Activated CD8-positive, alpha-beta memory T cell treated with anti-CD3 and anti-CD28 coated beads, Interleukin-2, amount 50 U/mL, for 1 hour (primary cell): Measurements from ENCODE around the gene TIMM23B.
"Not testable (repeated sequence)": the region's sequence is repeated elsewhere in the genome, so short reads cannot be mapped to it uniquely, and the experiment has no call there.

ENCODE experiments used
- DNase-seq: peaks from one replicate; pipeline ENCODE4 v3.0.0-alpha.2; 2020; ENCODE audit errors: extremely low read depth

TIMM23B gene

GRCh38 chr10:49977756-49978155 lies 35.9 kb downstream of the TIMM23B start:
- not testable (repeated sequence) for DNase-seq

DNA sequence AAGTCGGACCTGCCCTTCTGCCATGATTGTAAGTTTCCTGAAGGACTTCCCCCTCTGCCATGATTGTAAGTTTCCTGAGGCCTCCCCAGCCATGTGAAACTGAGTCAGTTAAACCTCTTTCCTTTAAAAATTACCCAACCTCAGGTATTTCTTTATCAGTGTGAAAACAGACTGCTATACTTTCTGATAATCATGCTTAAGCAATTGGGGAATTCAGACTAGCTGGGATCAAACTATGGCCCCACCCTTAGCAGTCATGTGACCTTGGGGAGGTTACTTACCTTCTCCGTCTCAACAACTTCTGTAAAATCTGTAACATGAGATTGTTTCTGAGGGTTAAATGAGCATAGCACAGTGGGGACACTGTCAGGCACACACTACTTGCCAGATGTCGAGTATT lies 45.4 kb downstream of the TIMM23B start:
- not testable (repeated sequence) for DNase-seq

DNA sequence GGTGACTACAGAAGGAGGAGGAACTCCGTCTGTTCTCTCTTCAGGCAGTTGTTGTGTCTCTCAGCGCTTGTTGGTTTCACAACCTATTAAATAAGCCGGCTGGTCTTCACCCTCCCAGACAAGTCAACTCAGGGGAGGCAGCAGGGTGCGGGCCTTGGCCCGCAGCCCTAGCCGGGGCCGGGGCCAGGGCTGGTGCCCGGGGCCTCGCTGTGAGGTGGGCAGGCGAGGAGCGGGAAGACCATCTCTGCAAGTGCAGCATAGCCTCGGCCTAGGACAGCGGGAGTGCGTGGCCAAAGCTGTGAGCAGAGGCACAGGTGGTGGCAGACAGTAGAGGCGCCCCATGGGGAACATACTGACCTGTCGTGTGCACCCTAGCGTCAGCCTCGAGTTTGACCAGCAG lies 46.5 kb downstream of the TIMM23B start, which contains the start of gene AGAP6:
Gene AGAP6 (plus strand): TSS at position 31 of the 400 bp plus-strand sequence. CDS start 310 bp downstream, at position 341.
- not testable (repeated sequence) for DNase-seq

- not testable (repeated sequence) for DNase-seq
Observed at GRCh38 chr10:49995321-49995720, 53.5 kb downstream of the TIMM23B start.

DNA sequence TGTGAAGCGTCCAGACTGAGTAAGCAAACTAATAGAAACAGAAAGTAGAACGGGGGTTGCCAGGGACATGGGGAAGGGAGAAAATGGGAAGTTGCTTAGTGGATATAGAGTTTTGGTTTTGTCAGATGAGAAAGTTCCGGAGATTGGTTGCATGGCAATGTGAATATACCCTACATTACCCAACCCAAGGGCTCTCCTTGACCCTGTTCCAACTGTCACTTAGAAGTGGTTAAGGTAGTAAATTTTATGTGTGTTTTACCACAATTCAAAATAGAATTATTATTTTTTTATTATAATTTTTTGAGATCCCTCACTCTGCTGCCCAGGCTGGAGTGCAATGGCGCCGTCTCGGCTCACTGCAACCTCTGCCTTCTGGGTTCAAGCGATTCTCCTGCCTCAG lies 72.2 kb downstream of the TIMM23B start:
- not testable (repeated sequence) for DNase-seq

GRCh38 chr10:50015596-50016220 lies 73.9 kb downstream of the TIMM23B start:
- not testable (repeated sequence) for DNase-seq

DNA sequence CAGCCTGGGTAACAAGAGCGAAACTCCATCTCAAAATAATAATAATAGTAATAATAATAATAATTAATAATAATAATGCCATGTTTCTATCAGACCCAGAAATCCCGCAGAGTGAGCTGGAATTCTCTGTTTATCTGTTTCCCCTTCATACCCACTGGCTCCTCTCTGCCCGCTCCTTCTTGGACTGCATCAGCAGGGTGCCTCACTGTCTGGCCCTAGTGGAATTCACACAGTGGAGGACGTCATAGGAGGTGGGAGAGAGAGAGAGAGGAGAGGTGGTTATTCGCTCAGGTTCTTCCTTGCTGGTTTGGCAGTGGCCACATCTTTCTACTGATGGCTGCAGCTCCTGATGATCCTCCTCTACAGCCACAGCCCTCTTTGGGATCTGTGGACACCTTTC lies 75.1 kb downstream of the TIMM23B start:
- not testable (repeated sequence) for DNase-seq

GRCh38 chr10:50017646-50018045 lies 75.8 kb downstream of the TIMM23B start:
- DNase-seq, result not testable (repeated sequence)

- not testable (repeated sequence) for DNase-seq
Observed at GRCh38 chr10:50019279-50019678, 77.4 kb downstream of the TIMM23B start.

DNA sequence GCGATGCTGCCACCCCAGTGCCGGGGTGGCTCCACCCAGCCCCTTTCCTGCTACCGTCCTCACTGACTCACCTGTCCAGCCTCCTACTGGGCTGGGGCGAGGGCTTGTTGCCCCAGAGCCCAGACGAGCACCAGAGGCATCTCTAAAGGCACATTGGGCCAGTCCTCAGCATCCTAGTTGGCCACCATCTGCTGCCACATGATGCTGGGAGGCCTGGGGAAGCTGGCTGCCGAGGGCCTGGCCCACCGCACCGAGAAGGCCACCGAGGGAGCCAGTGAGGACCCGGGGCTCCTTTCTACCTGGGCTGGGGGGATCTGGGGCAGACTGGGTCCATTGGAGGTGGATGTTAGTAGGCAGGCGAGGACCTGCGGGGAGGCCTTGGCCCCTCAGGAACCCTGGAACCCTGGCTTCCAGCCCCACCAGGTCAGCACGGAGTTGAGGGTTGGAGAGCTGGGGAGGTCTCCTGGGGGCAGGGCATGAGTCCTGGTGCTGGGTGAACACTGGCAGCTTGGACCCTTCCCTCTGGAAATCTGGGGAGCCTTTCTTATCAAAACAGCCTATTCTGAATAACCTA lies 78.7 kb downstream of the TIMM23B start:
- DNase-seq, result not testable (repeated sequence)

GRCh38 chr10:50021646-50022045 lies 79.8 kb downstream of the TIMM23B start:
- no peak for DNase-seq
